ENCODE data around the gene FARS2. TPM values are rescaled to one million over a fixed set of nuclear protein-coding genes. Genes with fewer than 3 reads are reported as not detected.

Gene FARS2
- total and polyA plus RNA-seq, 12 donors: 7.6 to 22.4 (median 20.8) TPM

GRCh38 chr6:5713519-5713918 is 452.2 kb downstream of the FARS2 start:
- ATAC-seq (no peak), DNase-seq (no peak)
- no peaks in the 10 kb centered on the region for H3K36me3 ChIP-seq
- H3K4me1 ChIP-seq: peaks cover 0 to 5% (median 0%) of the 10 kb centered on the region in 9 donors
- WGBS, 2 donors: 76% methylated on average over 7 of the region's 7 CpGs
- H3K27ac ChIP-seq: no peak overlapping the region
- no peaks in the 10 kb centered on the region for H3K27me3 ChIP-seq
- intact Hi-C loops (cut with DNase I): no loop called here
- H3K4me3 ChIP-seq: no peak overlapping the region
- no peak for TF ChIP-seq CTCF (IDR thresholded peaks at IDR 0.05)
- H3K9me3 ChIP-seq: peaks cover 0 to 36% (median 0%) of the 10 kb centered on the region in 11 donors

GRCh38 chr6:5718231-5718947 is 457.1 kb downstream of the FARS2 start:
- H3K27me3 ChIP-seq: no peaks in the 10 kb centered on the region
- H3K4me1 ChIP-seq: peaks cover 0 to 10% (median 0%) of the 10 kb centered on the region in 9 donors
- TF ChIP-seq CTCF (IDR thresholded peaks at IDR 0.05): no peak
- peaks cover 0 to 36% (median 0%) of the 10 kb centered on the region in 11 donors for H3K9me3 ChIP-seq
- 79 to 84% methylated on average over 5 of the region's 5 CpGs for WGBS, 2 donors
- no peak overlapping the region for H3K4me3 ChIP-seq
- peak overlapping the region in 1 of 10 donors; percentile 26 for H3K27ac ChIP-seq
- DNase-seq (no peak), ATAC-seq (no peak)
- H3K36me3 ChIP-seq: no peaks in the 10 kb centered on the region
- intact Hi-C loops (cut with DNase I): no loop called here

- no peaks in the 10 kb centered on the region for H3K9me3 ChIP-seq
- H3K27ac ChIP-seq: peak overlapping the region in 4 of 10 donors; percentile 11 to 88 (median 48)
- peak in 1 of 2 donors; percentile 38 for DNase-seq
- H3K36me3 ChIP-seq: no peaks in the 10 kb centered on the region
- ATAC-seq: peak; percentile 64 to 89 (median 74)
- H3K4me3 ChIP-seq: peak overlapping the region in 1 of 10 donors; percentile 19
- intact Hi-C loops (cut with DNase I): no loop called here
- H3K4me1 ChIP-seq: peaks cover 0 to 14% (median 0%) of the 10 kb centered on the region in 9 donors
- no peak for TF ChIP-seq CTCF (IDR thresholded peaks at IDR 0.05)
- WGBS, 2 donors: 79% methylated on average over 21 of the region's 21 CpGs
- H3K27me3 ChIP-seq: no peaks in the 10 kb centered on the region
Observed at GRCh38 chr6:5723841-5724691, 462.8 kb downstream of the FARS2 start.

- Histone ChIP-seq H3K36me3 (no peaks in the 10 kb centered on the region), H3K27ac (peak overlapping the region in 2 of 10 donors; percentile 11 to 88), H3K9me3 (no peaks in the 10 kb centered on the region), H3K4me3 (no peak overlapping the region), H3K4me1 (peaks cover 0 to 20% (median 0%) of the 10 kb centered on the region in 9 donors), H3K27me3 (no peaks in the 10 kb centered on the region)
- intact Hi-C loops (cut with DNase I): no loop called here
- TF ChIP-seq CTCF (IDR thresholded peaks at IDR 0.05): no peak
- ATAC-seq (no peak), DNase-seq (no peak)
- WGBS, 2 donors: 96 to 97% methylated on average over 10 of the region's 10 CpGs
Observed at GRCh38 chr6:5724911-5725310, 463.6 kb downstream of the FARS2 start.

All from heart right ventricle (tissue), 16 donors.